Natural killer cell (primary cell): Measurements from ENCODE around the gene ZAR1L. TPM values are rescaled to one million over a fixed set of nuclear protein-coding genes. Genes with fewer than 3 reads are reported as not detected.

Experiments used
- ATAC-seq, 3 donors: fragments of 150-1000 bp in 2 of 3; fragments of 200-7000 bp in 1 of 3; cut with Tn5 transposase; 1 replicate in 1 of 3; 2 replicates in 2 of 3; pipeline ENCODE4 v1.10.0; 2021; ENCODE audit warnings: mild to moderate bottlenecking in 2 of 3, moderate library complexity in 2 of 3
- DNase-seq, 2 donors: peaks; one replicate each; pipeline versions ENCODE4 v3.0.0 to v3.0.0-alpha.2; 2013 to 2021; ENCODE audit warnings: mixed read lengths in 1 of 2
- H3K27ac ChIP-seq: one replicate; pipeline ENCODE4 v1.5.1; 2013; ENCODE audit warnings: mild to moderate bottlenecking, low read length
- H3K27me3 ChIP-seq: one replicate; pipeline ENCODE4 v1.6.1; 2013; ENCODE audit warnings: low read length; ENCODE audit not compliant: control insufficient read depth, insufficient read depth
- H3K36me3 ChIP-seq: one replicate; pipeline ENCODE4 v1.6.1; 2013; ENCODE audit warnings: low read length; ENCODE audit not compliant: control insufficient read depth, insufficient read depth
- H3K4me1 ChIP-seq: one replicate; pipeline ENCODE4 v1.6.1; 2013; ENCODE audit warnings: low read length; ENCODE audit not compliant: control insufficient read depth, insufficient read depth
- H3K4me3 ChIP-seq: one replicate; pipeline ENCODE4 v1.5.1; 2013; ENCODE audit warnings: low read length
- H3K9me3 ChIP-seq: one replicate; pipeline ENCODE4 v1.6.1; 2013; ENCODE audit warnings: low read length; ENCODE audit not compliant: control insufficient read depth, insufficient read depth
- H3K27ac Mint-ChIP-seq, 2 donors: one replicate each; pipeline ENCODE4 v1.8.0; 2022; ENCODE audit warnings: mild to moderate bottlenecking in 2 of 2, mixed read lengths in 2 of 2, moderate library complexity in 1 of 2
- H3K27me3 Mint-ChIP-seq, 2 donors: one replicate each; pipeline ENCODE4 v1.8.0; 2022; ENCODE audit warnings: low read depth in 2 of 2, mixed read lengths in 2 of 2
- H3K36me3 Mint-ChIP-seq: one replicate; pipeline ENCODE4 v1.8.0; 2022; ENCODE audit warnings: mixed read lengths
- H3K4me1 Mint-ChIP-seq, 2 donors: one replicate each; pipeline ENCODE4 v1.8.0; 2022; ENCODE audit warnings: mixed read lengths in 2 of 2
- H3K4me3 Mint-ChIP-seq: one replicate; pipeline ENCODE4 v1.8.0; 2022; ENCODE audit warnings: mild to moderate bottlenecking, moderate library complexity, mixed read lengths
- H3K9me3 Mint-ChIP-seq, 2 donors: one replicate each; pipeline ENCODE4 v1.8.0; 2022; ENCODE audit warnings: mixed read lengths in 2 of 2
- WGBS: methylation state at CpG from one replicate; pipeline ENCODE4 v1.1.7; 2013; ENCODE audit warnings: missing lambda C conversion rate; ENCODE audit not compliant: insufficient coverage; 5-methylcytosine and 5-hydroxymethylcytosine counted together
- intact Hi-C: fragments of 100-400 bp; cut with micrococcal nuclease; formaldehyde crosslinking; loops from one replicate; pipeline ENCODE4 v1.14.2; 2022
- total RNA-seq, 4 donors: library from RNA; stranded (reverse); fragments of 120-200 nt in 1 of 4; gene quantifications; one replicate each; pipeline versions ENCODE4 v1.2.3 to v1.2.4, GENCODE V29; 2013 to 2022
- TF ChIP-seq, protein P1 (sequence below): fragments of 200-600 bp; IDR thresholded peaks from one replicate; pipeline ENCODE4 v1.8.0; 2022; ENCODE audit warnings: antibody characterized with exemption

The ZAR1L gene
- total RNA-seq, 3 donors from 2014 or later (not counting 1 experiment from before 2014, with no cell fraction given) = 0.23 TPM; not detected in 2

DNA sequence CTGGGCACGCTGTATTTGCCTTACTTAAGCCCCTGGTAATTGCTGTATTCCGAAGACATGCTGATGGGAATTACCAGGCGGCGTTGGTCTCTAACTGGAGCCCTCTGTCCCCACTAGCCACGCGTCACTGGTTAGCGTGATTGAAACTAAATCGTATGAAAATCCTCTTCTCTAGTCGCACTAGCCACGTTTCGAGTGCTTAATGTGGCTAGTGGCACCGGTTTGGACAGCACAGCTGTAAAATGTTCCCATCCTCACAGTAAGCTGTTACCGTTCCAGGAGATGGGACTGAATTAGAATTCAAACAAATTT is 821 bp upstream of the ZAR1L start:
- ATAC-seq = no peak
- under 1% methylated on average over 13 of the region's 13 CpGs for WGBS
- peak overlapping the region; percentile 98 for H3K4me3 Mint-ChIP-seq
- intact Hi-C loops = loop anchor here (10.0 kb wide), 1 partner anchor 281 kb away; the partner anchor contains the start of gene FRY
- H3K27me3 Mint-ChIP-seq = no peaks in the 10 kb centered on the region
- no peaks in the 10 kb centered on the region for H3K36me3 ChIP-seq
- peak overlapping the region; percentile 99 for H3K27ac ChIP-seq
- H3K27ac Mint-ChIP-seq = peak overlapping the region; percentile 98 to 100
- DNase-seq = no peak
- no peaks in the 10 kb centered on the region for H3K27me3 ChIP-seq
- H3K4me1 ChIP-seq = peaks cover 18% of the 10 kb centered on the region
- H3K4me3 ChIP-seq = peak overlapping the region; percentile 87
- TF ChIP-seq, protein P1, sequence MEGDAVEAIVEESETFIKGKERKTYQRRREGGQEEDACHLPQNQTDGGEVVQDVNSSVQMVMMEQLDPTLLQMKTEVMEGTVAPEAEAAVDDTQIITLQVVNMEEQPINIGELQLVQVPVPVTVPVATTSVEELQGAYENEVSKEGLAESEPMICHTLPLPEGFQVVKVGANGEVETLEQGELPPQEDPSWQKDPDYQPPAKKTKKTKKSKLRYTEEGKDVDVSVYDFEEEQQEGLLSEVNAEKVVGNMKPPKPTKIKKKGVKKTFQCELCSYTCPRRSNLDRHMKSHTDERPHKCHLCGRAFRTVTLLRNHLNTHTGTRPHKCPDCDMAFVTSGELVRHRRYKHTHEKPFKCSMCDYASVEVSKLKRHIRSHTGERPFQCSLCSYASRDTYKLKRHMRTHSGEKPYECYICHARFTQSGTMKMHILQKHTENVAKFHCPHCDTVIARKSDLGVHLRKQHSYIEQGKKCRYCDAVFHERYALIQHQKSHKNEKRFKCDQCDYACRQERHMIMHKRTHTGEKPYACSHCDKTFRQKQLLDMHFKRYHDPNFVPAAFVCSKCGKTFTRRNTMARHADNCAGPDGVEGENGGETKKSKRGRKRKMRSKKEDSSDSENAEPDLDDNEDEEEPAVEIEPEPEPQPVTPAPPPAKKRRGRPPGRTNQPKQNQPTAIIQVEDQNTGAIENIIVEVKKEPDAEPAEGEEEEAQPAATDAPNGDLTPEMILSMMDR = no peak
- peaks cover 14 to 17% of the 10 kb centered on the region in 2 donors for H3K4me1 Mint-ChIP-seq
- H3K9me3 ChIP-seq = no peaks in the 10 kb centered on the region
- H3K9me3 Mint-ChIP-seq = no peaks in the 10 kb centered on the region
- H3K36me3 Mint-ChIP-seq = no peaks in the 10 kb centered on the region

DNA sequence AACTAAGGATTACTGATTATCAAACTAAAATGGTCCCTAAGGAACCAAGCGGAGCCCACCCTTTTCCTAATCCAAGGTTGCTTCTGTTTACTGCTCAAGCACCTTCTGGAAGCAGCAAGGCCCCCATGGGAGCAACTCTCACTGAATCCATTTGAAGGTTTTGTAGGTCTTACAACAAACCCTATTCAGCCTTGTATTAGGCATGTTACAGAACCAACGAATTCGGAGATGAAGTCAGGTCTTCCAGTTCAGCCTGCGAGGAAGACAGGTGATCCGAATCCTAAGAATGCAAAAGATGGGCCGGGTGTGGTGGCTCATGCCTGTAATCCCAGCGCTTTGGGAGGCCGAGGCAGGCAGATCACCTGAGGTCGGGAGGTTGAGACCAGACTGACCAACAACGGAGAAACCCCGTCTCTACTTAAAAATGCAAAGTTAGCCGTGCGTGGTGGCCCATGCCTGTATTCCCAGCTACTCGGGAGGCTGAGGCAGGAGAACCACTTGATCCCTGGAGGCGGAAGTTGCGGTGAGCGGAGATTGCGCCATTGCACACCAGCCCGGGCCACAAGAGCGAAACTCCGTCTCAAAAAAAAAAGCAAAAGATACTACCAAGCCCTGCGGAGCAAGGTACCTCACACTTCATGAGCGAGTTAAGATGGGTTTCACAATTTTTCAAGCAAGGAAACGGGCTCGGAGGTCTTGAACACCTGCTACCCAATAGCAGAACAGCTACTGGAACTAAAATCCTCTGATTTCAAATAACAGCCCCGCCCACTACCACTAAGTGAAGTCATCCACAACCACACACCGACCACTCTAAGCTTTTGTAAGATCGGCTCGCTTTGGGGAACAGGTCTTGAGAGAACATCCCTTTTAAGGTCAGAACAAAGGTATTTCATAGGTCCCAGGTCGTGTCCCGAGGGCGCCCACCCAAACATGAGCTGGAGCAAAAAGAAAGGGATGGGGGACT is 609 bp downstream of the ZAR1L start:
- ATAC-seq (peak; percentile 86 to 94 (median 86)), DNase-seq (peak; percentile 71 to 86)
- intact Hi-C loops = loop anchor here (1.0 to 10.0 kb wide), 5 partner anchors 112 to 1228 kb away; partner anchors contain the start of genes FRY and N4BP2L2
- Histone ChIP-seq H3K36me3 (no peaks in the 10 kb centered on the region), H3K27me3 (no peaks in the 10 kb centered on the region), H3K9me3 (no peaks in the 10 kb centered on the region), H3K27ac (peak overlapping the region; percentile 99), H3K4me3 (peak overlapping the region; percentile 87), H3K4me1 (peaks cover 22% of the 10 kb centered on the region)
- WGBS = 61% methylated on average over 32 of the region's 32 CpGs
- Mint-ChIP-seq H3K4me1 (peaks cover 19 to 29% of the 10 kb centered on the region in 2 donors), H3K4me3 (peak overlapping the region; percentile 98), H3K27ac (peak overlapping the region; percentile 98 to 100), H3K36me3 (no peaks in the 10 kb centered on the region), H3K27me3 (no peaks in the 10 kb centered on the region), H3K9me3 (no peaks in the 10 kb centered on the region)
- TF ChIP-seq, protein P1 = no peak

DNA sequence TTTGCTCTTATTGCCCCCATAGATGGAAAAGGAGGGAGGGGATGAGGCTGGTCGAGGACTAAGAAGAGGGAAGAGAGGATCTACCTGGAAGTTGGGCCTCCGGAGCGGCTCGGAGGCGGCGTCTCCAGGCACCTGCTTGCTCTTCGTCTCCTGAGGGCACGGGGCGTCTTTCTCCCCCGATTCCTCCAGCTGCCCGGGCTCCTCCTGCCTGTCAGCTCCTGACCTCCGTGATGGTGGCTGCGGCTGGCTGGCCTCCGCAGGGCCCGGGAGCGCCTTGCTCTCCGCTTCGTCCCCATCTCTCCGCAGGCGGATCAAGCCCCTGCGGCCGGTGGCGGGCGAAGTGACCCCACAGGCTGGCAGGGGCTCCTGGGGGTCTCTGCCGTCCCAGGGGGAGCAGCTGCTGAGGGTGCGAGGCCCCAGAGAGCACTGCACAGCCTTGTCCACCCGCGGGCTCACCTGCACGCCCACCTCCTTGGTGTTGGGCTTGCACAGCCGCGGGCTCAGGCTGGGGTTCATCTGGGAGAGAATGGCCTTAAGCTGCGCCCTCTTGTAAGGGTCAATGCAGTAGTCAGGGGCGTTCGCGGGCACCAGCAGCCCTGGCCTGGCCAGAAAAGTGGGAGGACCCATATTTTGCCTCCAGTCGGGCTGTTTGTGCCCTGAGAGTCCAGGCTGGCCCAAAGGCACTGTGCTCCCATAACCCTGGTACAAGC is 3.8 kb downstream of the ZAR1L start:
- Histone ChIP-seq H3K4me1 (peaks cover 22% of the 10 kb centered on the region), H3K36me3 (no peaks in the 10 kb centered on the region), H3K4me3 (no peak overlapping the region), H3K27ac (no peak overlapping the region), H3K9me3 (no peaks in the 10 kb centered on the region), H3K27me3 (no peaks in the 10 kb centered on the region)
- intact Hi-C loops = loop anchor here (10.0 kb wide), 1 partner anchor 277 kb away; the partner anchor contains the start of gene FRY
- Mint-ChIP-seq H3K27ac (no peak overlapping the region), H3K4me1 (peaks cover 24 to 34% of the 10 kb centered on the region in 2 donors), H3K36me3 (no peaks in the 10 kb centered on the region), H3K4me3 (no peak overlapping the region), H3K9me3 (no peaks in the 10 kb centered on the region), H3K27me3 (peaks cover 0 to 1% of the 10 kb centered on the region in 2 donors)
- 94% methylated on average over 36 of the region's 36 CpGs for whole genome bisulfite sequencing
- DNase-seq (no peak), ATAC-seq (no peak)
- TF ChIP-seq, protein P1 = no peak
